DMS114 treated with DMSO at 0.1 percent for 48 hours (cell line): ENCODE results near the gene AACS.
"Not testable (repeated sequence)": the region's sequence is repeated elsewhere in the genome, so short reads cannot be mapped to it uniquely, and the experiment has no call there.

Experiments used
- DNase-seq: peaks from one replicate; lab custom pipeline; 2025; ENCODE audit not compliant: unreplicated experiment; lab: John Stamatoyannopoulos, UW

AACS gene

GRCh38 chr12:125121106-125121505 is 55.9 kb downstream of the AACS start:
- no peak for DNase-seq

- DNase-seq: no peak
Observed at GRCh38 chr12:125122668-125123067, 57.4 kb downstream of the AACS start.

GRCh38 chr12:125124320-125124966 is 59.2 kb downstream of the AACS start:
- no peak for DNase-seq

- DNase-seq: no peak
Observed at GRCh38 chr12:125125271-125125670, 60.0 kb downstream of the AACS start.

- DNase-seq: no peak
Observed at GRCh38 chr12:125128439-125129178, 63.4 kb downstream of the AACS start.

GRCh38 chr12:125129179-125129571 is 63.9 kb downstream of the AACS start:
- DNase-seq: no peak

- no peak for DNase-seq
Observed at GRCh38 chr12:125129591-125130255, 64.5 kb downstream of the AACS start.

- DNase-seq: no peak
Observed at GRCh38 chr12:125131958-125132357, 66.7 kb downstream of the AACS start.

GRCh38 chr12:125132698-125133400 is 67.6 kb downstream of the AACS start:
- no peak for DNase-seq

GRCh38 chr12:125133616-125134015 is 68.4 kb downstream of the AACS start:
- no peak for DNase-seq

GRCh38 chr12:125134576-125134975 is 69.3 kb downstream of the AACS start:
- DNase-seq: no peak

GRCh38 chr12:125135906-125136305 is 70.7 kb downstream of the AACS start:
- no peak for DNase-seq

GRCh38 chr12:125136702-125137101 is 71.5 kb downstream of the AACS start:
- no peak for DNase-seq

GRCh38 chr12:125137766-125138344 is 72.6 kb downstream of the AACS start:
- no peak for DNase-seq

- DNase-seq: no peak
Observed at GRCh38 chr12:125140279-125141209, 75.3 kb downstream of the AACS start.

GRCh38 chr12:125141210-125141573 is 76.0 kb downstream of the AACS start:
- not testable (repeated sequence) for DNase-seq

GRCh38 chr12:125142601-125143000 is 77.4 kb downstream of the AACS start:
- no peak for DNase-seq

- no peak for DNase-seq
Observed at GRCh38 chr12:125143491-125143890, 78.3 kb downstream of the AACS start.

GRCh38 chr12:125145196-125145595 is 80.0 kb downstream of the AACS start:
- DNase-seq: no peak

GRCh38 chr12:125148316-125148715 is 83.1 kb downstream of the AACS start:
- no peak for DNase-seq
